ENCODE measurements around the gene HJURP. TPM values are rescaled to one million over a fixed set of nuclear protein-coding genes. Genes with fewer than 3 reads are reported as not detected.
A peak's percentile ranks its signal among the peaks of the same experiment; 100 is the strongest.

HJURP gene
- total and polyA plus RNA-seq, 9 of the 15 experiments (the other 6 are each of a cell fraction or from before 2014, with no cell fraction given): 13.8 to 102 (median 28.3) TPM

- H3K9ac ChIP-seq (ENCODE audit: insufficient read depth in 1 of 2, low read depth in 2 of 2, low read length in 2 of 2): peak overlapping the region in 1 of 2 experiments; percentile 58; a peak in 1 of 4 replicates
- H3K4me1 ChIP-seq (replicated peaks in 1 of 2; ENCODE audit: control insufficient read depth in 2 of 2, insufficient read depth in 2 of 2, low read length in 2 of 2): peaks cover 0 to 5% of the 10 kb centered on the region in 2 experiments; a peak in 1 of 5 replicates
- H3K4me3 ChIP-seq: no peak overlapping the region
- peaks cover 98% of the 10 kb centered on the region; the same call in 2 of the 3 replicates for H3K36me3 ChIP-seq (ENCODE audit: control insufficient read depth, insufficient read depth, low read length)
- no peak overlapping the region for H3K27ac ChIP-seq (ENCODE audit: extremely low read depth, low read depth, low read length)
- ChIA-PET POLR2A (interaction anchor here (1.0 to 1.5 kb wide), 3 partner anchors 10 to 14 kb away, joined by 3 to 6 read pairs (median 3); no protein-coding TSS in a partner anchor), CTCF (ENCODE audit: low intra/inter-chr PET ratio) (no interaction called here)
- no peak for DNase-seq (ENCODE audit: extremely low read depth in 1 of 4, low spot score in 3 of 4)
- H3K9me1 ChIP-seq (ENCODE audit: control insufficient read depth, insufficient read depth, low read length): peaks cover 3% of the 10 kb centered on the region
- intact Hi-C loops (cut with micrococcal nuclease): no loop called here
- no peak overlapping the region for H2AFZ ChIP-seq (ENCODE audit: low read depth, low read length)
- BruUV-seq (replicated peaks): no TSS peak
- H3K4me2 ChIP-seq (ENCODE audit: insufficient read depth, low read length): no peak overlapping the region
- peaks cover 26% of the 10 kb centered on the region for H4K20me1 ChIP-seq (replicated peaks; ENCODE audit: control insufficient read depth, insufficient read depth, low read length)
- no peaks in the 10 kb centered on the region for H3K9me3 ChIP-seq (replicated peaks; ENCODE audit: control insufficient read depth, insufficient read depth, low read depth, low read length)
- H3K79me2 ChIP-seq (ENCODE audit: control insufficient read depth, insufficient read depth, low read length): peaks cover 64% of the 10 kb centered on the region
- ATAC-seq: no peak
- 95% methylated on average over 8 of the region's 12 CpGs for WGBS (ENCODE audit: insufficient coverage, low coverage, missing lambda C conversion rate)
- H3K27me3 ChIP-seq (ENCODE audit: control insufficient read depth in 2 of 2, insufficient read depth in 2 of 2, low read length in 2 of 2): no peaks in the 10 kb centered on the region
- TF ChIP-seq MTA2 (IDR thresholded peaks at IDR 0.05; ENCODE audit: low read depth) (no peak), SMAD4 (CRISPR knock-in tag; conservative IDR thresholded peaks at IDR 0.05) (no peak), NCOR1 (IDR thresholded peaks at IDR 0.05) (no peak), JUN (IDR thresholded peaks at IDR 0.05; ENCODE audit: borderline replicate concordance, low read depth, low read length) (no peak), JUN (CRISPR knock-in tag; IDR thresholded peaks at IDR 0.05; ENCODE audit: borderline replicate concordance) (no peak), NONO (IDR thresholded peaks at IDR 0.05; ENCODE audit: low read depth in 2 of 2, low read length in 1 of 2) (no peak), CTCFL (IDR thresholded peaks at IDR 0.05; ENCODE audit: borderline replicate concordance, insufficient read depth, low read depth, low read length, poor library complexity, severe bottlenecking) (no peak), PTBP1 (IDR thresholded peaks at IDR 0.05; ENCODE audit: low read depth, low read length) (no peak), SREBF2 (CRISPR knock-in tag; IDR thresholded peaks at IDR 0.05) (no peak)
- no peak for FAIRE-seq
- in situ Hi-C loops (cut with MboI): no loop called here
Measured at GRCh38 chr2:233838726-233839446, 15.4 kb downstream of the HJURP start.

All from K562 (cell line).